Measurements from ENCODE around the gene BPIFB6. TPM values are rescaled to one million over a fixed set of nuclear protein-coding genes. Genes with fewer than 3 reads are reported as not detected.

Gene BPIFB6
- total and polyA plus RNA-seq, 2 donors (not counting 3 experiments of a cell fraction or from before 2014, with no cell fraction given), result not detected

GRCh38 chr20:33026779-33027759 is 4.4 kb upstream of the BPIFB6 start:
- Histone ChIP-seq H3K27ac (ENCODE audit: insufficient read depth, low read depth, low read length) (no peak overlapping the region), H3K4me3 (replicated peaks in 1 of 3; ENCODE audit: insufficient read depth in 1 of 3, low read depth in 1 of 3, low read length in 3 of 3) (no peak overlapping the region), H3K4me1 (ENCODE audit: control insufficient read depth, extremely low read depth, insufficient read depth, low read length) (no peaks in the 10 kb centered on the region), H4K20me1 (replicated peaks; ENCODE audit: control insufficient read depth, extremely low read depth, insufficient read depth, low read length) (no peaks in the 10 kb centered on the region), H3K79me2 (ENCODE audit: control insufficient read depth, insufficient read depth, low read length) (no peaks in the 10 kb centered on the region), H2AFZ (ENCODE audit: low read depth, low read length) (no peak overlapping the region), H3K9me1 (replicated peaks; ENCODE audit: control insufficient read depth, extremely low read depth, insufficient read depth, low read length) (no peaks in the 10 kb centered on the region), H3K27me3 (ENCODE audit: control insufficient read depth in 2 of 2, insufficient read depth in 2 of 2, low read length in 2 of 2) (no peaks in the 10 kb centered on the region), H3K9ac (replicated peaks; ENCODE audit: extremely low read depth, insufficient read depth, low read length) (no peak overlapping the region), H3K36me3 (ENCODE audit: control insufficient read depth in 2 of 2, extremely low read depth in 1 of 2, insufficient read depth in 2 of 2, low read length in 2 of 2) (no peaks in the 10 kb centered on the region), H3K9me3 (replicated peaks; ENCODE audit: control insufficient read depth, insufficient read depth, low read length) (no peaks in the 10 kb centered on the region), H3K4me2 (ENCODE audit: insufficient read depth, low read length) (no peak overlapping the region)
- ChIA-PET CTCF (no interaction called here), POLR2A (no interaction called here)
- dilution Hi-C loops (cut with MboI; ENCODE audit: extremely low pct_ligation_motif_present, low sequenced_read_pairs) (no loop called here), intact Hi-C loops (cut with micrococcal nuclease) (no loop called here)
- DNase-seq (ENCODE audit: low read depth, low spot score) (no peak), FAIRE-seq (no peak)
- no peak for TF ChIP-seq GATA2 (IDR thresholded peaks at IDR 0.05; ENCODE audit: insufficient read depth, insufficient read length, low read depth, low read length)
- no peak for TF ChIP-seq MAX (IDR thresholded peaks at IDR 0.05; ENCODE audit: insufficient read depth, insufficient read length)
- TF ChIP-seq, protein P1, sequence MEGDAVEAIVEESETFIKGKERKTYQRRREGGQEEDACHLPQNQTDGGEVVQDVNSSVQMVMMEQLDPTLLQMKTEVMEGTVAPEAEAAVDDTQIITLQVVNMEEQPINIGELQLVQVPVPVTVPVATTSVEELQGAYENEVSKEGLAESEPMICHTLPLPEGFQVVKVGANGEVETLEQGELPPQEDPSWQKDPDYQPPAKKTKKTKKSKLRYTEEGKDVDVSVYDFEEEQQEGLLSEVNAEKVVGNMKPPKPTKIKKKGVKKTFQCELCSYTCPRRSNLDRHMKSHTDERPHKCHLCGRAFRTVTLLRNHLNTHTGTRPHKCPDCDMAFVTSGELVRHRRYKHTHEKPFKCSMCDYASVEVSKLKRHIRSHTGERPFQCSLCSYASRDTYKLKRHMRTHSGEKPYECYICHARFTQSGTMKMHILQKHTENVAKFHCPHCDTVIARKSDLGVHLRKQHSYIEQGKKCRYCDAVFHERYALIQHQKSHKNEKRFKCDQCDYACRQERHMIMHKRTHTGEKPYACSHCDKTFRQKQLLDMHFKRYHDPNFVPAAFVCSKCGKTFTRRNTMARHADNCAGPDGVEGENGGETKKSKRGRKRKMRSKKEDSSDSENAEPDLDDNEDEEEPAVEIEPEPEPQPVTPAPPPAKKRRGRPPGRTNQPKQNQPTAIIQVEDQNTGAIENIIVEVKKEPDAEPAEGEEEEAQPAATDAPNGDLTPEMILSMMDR (IDR thresholded peaks at IDR 0.05; ENCODE audit: extremely low read depth in 1 of 2, insufficient read depth in 1 of 2, low read depth in 1 of 2, low read length in 2 of 2), result no peak
- no peak for TF ChIP-seq POLR2AphosphoS5 (IDR thresholded peaks at IDR 0.05; ENCODE audit: insufficient read depth, low read depth, low read length)
- no peak for TF ChIP-seq EZH2 (IDR thresholded peaks at IDR 0.05; ENCODE audit: borderline replicate concordance, low read depth, low read length, severe bottlenecking)
- no peak for TF ChIP-seq MYC (IDR thresholded peaks at IDR 0.05; ENCODE audit: low read depth, low read length)
- no peak for TF ChIP-seq POLR2A (IDR thresholded peaks at IDR 0.05; ENCODE audit: low read depth, low read length)
- TF ChIP-seq JUN (IDR thresholded peaks at IDR 0.05; ENCODE audit: borderline replicate concordance, insufficient read depth, insufficient read length, low read depth), result no peak
- no peak for TF ChIP-seq FOS (IDR thresholded peaks at IDR 0.05; ENCODE audit: borderline replicate concordance, insufficient read depth, low read length)
- no TSS peak for BruUV-seq (replicated peaks)

All from endothelial cell of umbilical vein (primary cell).